Astrocyte of the cerebellum (primary cell): ENCODE measurements around the gene DUSP9.
"Not testable (repeated sequence)": the region's sequence is repeated elsewhere in the genome, so short reads cannot be mapped to it uniquely, and the experiment has no call there.

Source experiments
- DNase-seq: peaks from one replicate; pipeline ENCODE4 v3.0.0-alpha.2; 2011; ENCODE audit warnings: low read depth
- H3K4me3 ChIP-seq: 2 replicates; pipeline ENCODE4 v1.5.1; 2011; ENCODE audit warnings: mild to moderate bottlenecking, low read depth, low read length, moderate library complexity
- in situ Hi-C: cut with HindIII; loops from 2 replicates; pipeline ENCODE4 v1.10.0; 2017; ENCODE audit warnings: low sequenced_read_pairs
- TF ChIP-seq, protein P1 (sequence below): IDR thresholded peaks from 2 replicates; pipeline ENCODE4 v1.5.1; 2012; ENCODE audit warnings: low read length, low read depth, moderate library complexity, mild to moderate bottlenecking; ENCODE audit errors: missing control alignments

DUSP9 gene

DNA sequence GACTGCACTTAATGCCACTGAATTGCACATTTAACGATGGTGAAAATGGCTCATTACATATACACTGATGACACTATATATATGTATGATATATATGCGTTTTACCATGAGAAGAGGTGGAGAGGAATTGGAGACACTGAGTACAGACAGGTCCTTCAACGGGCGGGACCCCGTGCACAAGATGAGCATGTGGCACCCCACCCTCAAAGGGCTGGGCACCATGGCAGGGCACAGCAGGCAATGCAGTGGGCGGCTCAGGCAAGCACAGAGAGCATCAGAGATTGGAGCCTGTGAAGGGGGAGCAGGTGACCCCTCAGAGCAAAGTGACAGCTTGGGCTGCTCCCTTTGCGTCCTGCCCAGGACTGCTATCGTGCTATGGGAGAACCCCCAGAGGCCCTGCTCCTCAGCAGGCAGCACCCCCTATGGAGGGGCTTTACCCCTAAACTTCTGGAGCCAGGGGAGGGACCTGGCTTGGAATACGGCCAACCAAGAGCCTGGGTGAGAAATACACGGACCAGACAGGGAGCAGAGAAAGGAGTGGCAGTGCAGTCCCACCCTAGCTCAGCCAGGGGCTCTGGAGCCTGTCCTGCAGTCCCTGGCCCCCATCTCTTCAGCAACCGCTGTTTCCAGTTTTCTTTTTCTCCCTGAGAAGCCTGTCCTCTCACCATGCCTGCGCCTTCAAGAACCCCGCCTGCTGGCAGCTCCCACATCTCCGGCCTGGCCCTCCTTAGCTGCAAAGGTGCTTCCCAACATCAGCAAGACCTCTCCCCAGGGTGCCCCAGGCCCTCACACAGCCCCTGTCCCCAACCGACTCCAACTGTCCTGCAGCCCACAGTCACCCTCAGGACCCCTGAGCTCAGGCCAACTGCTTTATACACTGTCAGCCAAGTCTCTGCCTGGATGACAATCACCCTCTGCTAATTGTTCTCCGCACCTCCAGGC, 51.2 kb downstream of the DUSP9 start:
- in situ Hi-C loops: no loop called here
- DNase-seq: no peak
- TF ChIP-seq, protein P1, sequence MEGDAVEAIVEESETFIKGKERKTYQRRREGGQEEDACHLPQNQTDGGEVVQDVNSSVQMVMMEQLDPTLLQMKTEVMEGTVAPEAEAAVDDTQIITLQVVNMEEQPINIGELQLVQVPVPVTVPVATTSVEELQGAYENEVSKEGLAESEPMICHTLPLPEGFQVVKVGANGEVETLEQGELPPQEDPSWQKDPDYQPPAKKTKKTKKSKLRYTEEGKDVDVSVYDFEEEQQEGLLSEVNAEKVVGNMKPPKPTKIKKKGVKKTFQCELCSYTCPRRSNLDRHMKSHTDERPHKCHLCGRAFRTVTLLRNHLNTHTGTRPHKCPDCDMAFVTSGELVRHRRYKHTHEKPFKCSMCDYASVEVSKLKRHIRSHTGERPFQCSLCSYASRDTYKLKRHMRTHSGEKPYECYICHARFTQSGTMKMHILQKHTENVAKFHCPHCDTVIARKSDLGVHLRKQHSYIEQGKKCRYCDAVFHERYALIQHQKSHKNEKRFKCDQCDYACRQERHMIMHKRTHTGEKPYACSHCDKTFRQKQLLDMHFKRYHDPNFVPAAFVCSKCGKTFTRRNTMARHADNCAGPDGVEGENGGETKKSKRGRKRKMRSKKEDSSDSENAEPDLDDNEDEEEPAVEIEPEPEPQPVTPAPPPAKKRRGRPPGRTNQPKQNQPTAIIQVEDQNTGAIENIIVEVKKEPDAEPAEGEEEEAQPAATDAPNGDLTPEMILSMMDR: no peak
- H3K4me3 ChIP-seq: no peak overlapping the region

DNA sequence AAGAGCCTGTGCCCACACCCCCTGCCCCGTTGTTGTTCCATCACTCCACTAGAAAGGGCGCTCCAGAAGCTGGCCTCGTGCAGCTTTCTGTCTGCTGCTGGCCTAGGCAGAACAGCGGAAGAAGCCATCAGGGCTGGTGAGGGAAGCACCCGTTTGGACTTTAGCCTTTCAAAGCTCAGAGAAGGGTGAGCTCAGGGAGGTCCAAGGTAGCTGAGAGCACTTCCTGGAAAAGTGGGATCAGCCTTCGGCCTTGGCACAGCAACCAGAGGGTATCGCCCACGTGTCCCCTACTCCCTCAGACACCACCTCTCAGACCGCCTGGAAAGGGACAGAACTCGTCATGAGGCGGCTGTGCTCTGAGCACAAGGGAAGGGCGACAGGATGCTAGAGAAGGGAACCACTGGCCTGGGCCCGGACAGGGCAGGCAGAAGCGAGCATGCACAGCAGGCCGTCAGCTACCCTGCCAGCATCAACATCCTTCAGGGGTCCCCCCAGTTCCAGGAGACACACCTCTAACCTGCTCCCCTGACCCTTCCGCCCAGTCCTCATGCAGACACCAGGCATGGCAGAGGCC, 52.3 kb downstream of the DUSP9 start:
- DNase-seq, H3K4me3 ChIP-seq, in situ Hi-C loops: not testable (repeated sequence)

DNA sequence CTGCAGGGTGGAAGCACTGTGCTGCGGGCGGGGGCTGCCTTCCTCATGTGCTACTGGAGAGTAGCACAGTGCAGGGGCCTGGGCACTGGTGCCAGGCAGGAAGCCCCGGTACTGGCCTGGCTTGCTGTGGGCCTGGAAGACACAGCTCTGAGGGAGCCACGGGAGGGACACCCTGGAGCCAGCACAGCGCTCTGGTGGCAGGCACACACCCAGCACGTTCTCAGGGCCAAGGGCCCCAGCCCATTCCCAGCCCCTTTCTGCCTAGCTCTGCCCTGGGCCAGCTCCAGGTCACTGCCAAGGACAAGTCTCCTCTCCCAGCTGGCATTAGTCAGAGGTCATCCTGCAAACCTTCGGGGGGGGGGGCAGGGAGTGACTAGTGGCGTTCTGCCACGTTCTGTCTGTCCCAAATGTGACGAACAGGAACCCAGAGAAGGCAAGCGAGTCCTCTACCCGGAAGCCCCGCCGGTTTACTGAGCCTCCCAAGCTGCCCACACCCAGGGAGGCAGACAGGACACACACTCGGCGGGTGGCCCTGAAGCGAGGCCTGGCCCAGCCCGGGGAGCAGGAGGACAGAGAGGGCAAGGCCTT, 52.9 kb downstream of the DUSP9 start:
- H3K4me3 ChIP-seq, DNase-seq, in situ Hi-C loops: not testable (repeated sequence)

DNA sequence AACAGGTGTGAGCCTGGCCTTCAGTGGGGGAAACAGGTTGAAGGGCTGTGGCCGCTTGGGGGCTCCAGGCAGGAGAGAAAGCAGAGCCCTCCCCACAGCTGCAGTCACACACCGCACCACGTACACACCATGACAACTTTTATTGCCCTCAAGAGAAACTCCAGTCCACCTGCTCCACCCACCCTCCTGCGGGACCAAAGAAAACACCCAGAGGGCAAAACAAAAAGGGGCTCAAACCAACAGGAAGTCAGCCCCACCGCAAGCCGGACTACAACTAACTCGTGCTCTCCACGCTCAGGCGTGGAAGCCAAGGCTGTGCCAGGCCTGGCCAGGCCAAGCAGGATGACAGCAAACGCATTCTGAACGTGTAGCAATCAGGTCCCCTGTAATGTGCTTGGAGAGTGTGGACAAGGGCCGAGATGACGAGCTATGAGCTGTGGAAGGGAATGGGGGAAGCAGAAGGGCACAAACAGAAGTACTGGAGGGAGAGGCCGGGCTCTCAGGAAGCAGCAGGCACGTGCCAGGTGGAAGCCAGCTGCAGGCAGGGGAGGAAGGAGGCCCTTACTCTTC, 53.5 kb downstream of the DUSP9 start:
- in situ Hi-C loops: no loop called here
- no peak overlapping the region for H3K4me3 ChIP-seq
- no peak for DNase-seq
- TF ChIP-seq, protein P1: no peak
